GM19025 (cell line): Measurements from ENCODE around the gene RASGRP4.
"Not testable (repeated sequence)": the region's sequence is repeated elsewhere in the genome, so short reads cannot be mapped to it uniquely, and the experiment has no call there.

ENCODE experiments used
- ATAC-seq: cut with Tn5 transposase; IDR thresholded peaks from one replicate; pipeline ENCODE4 v1.9.1; 2021; ENCODE audit warnings: mild to moderate bottlenecking, low read depth, moderate library complexity; ENCODE audit not compliant: unreplicated experiment

Gene RASGRP4, protein sequence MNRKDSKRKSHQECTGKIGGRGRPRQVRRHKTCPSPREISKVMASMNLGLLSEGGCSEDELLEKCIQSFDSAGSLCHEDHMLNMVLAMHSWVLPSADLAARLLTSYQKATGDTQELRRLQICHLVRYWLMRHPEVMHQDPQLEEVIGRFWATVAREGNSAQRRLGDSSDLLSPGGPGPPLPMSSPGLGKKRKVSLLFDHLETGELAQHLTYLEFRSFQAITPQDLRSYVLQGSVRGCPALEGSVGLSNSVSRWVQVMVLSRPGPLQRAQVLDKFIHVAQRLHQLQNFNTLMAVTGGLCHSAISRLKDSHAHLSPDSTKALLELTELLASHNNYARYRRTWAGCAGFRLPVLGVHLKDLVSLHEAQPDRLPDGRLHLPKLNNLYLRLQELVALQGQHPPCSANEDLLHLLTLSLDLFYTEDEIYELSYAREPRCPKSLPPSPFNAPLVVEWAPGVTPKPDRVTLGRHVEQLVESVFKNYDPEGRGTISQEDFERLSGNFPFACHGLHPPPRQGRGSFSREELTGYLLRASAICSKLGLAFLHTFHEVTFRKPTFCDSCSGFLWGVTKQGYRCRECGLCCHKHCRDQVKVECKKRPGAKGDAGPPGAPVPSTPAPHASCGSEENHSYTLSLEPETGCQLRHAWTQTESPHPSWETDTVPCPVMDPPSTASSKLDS

GRCh38 chr19:38425810-38426466 lies at the start of gene RASGRP4:
Gene RASGRP4, minus strand, starts transcription at chr19:38426219. Its CDS starts 128 bp downstream, at chr19:38426091.
- no peak for ATAC-seq

GRCh38 chr19:38475176-38475575 lies 49.2 kb upstream of the RASGRP4 start:
- no peak for ATAC-seq

GRCh38 chr19:38473201-38473600 lies 47.2 kb upstream of the RASGRP4 start:
- ATAC-seq: no peak

DNA sequence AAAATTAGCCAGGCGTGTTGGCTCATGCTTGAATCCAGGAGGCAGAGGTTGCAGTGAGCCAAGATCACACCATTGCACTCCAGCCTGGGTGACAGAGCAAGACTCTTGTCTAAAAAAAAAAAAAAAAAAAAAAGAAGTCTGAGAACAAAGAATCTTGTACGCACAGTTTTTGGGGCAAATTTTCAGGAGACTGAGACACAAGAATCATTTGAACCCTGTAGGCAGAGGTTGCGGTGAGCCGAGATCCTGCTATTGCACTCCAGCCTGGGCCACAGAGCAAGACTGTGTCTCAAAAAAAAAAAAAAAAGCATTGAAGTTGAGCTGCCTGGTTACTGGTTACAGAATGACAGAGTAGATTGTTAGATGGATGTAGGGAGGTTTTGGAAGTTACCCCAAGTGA lies 46.7 kb upstream of the RASGRP4 start:
- not testable (repeated sequence) for ATAC-seq

- no peak for ATAC-seq
Measured at GRCh38 chr19:38470788-38471480, 44.9 kb upstream of the RASGRP4 start.

- no peak for ATAC-seq
Measured at GRCh38 chr19:38469151-38469550, 43.1 kb upstream of the RASGRP4 start.

DNA sequence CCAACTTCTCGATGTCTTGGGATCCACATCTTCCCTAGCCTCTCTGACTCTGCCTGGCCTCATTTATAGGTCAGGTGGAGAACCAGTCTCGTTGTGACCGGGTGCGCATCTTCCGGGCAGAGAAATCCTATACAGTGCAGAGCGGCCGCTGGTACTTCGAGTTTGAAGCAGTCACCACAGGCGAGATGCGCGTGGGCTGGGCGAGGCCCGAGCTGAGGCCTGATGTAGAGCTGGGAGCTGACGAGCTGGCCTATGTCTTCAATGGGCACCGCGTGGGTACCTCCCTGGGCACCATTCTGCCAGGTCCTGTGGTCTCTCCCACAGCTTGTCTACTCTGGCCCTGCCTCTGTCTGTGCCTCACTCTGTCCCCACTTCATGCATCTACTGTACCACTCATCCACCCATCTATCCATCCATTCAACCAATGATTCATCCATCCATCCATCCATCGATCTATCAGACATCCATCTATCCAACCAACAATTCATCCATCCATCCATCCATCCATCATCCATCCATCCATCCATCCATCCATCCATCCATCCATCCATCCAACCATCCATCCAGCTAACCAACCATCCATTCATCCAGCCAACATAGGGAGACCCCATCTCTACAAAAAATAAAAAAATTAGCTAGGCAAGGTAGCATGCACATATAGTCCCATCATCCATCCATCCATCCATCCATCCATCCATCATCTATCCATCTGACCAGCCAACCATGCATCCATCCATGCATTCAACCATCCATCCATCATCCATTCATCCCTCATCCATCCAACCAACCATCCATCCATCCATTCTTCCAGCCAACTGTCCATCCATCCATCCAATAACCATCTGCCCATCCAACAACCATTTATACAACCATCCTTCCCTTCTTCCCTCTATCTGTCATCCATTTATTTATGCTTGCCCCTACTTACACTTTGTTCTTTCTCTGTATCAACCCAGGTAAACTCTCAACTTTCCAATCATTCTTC lies 41.8 kb upstream of the RASGRP4 start:
- no peak for ATAC-seq

DNA sequence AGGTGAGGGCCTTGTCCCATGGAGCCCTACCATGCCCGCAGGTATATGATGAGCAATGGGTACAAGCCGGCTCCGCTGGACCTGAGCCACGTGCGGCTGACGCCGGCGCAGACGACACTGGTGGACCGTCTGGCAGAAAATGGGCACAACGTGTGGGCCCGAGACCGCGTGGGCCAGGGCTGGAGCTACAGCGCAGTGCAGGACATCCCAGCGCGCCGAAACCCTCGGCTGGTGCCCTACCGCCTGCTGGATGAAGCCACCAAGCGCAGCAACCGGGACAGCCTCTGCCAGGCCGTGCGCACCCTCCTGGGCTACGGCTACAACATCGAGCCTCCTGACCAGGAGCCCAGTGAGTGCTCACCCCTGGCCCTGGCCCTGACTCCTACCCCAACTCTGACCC lies 40.0 kb upstream of the RASGRP4 start:
- ATAC-seq: no peak

- ATAC-seq: no peak
Measured at GRCh38 chr19:38464421-38465082, 38.5 kb upstream of the RASGRP4 start.

DNA sequence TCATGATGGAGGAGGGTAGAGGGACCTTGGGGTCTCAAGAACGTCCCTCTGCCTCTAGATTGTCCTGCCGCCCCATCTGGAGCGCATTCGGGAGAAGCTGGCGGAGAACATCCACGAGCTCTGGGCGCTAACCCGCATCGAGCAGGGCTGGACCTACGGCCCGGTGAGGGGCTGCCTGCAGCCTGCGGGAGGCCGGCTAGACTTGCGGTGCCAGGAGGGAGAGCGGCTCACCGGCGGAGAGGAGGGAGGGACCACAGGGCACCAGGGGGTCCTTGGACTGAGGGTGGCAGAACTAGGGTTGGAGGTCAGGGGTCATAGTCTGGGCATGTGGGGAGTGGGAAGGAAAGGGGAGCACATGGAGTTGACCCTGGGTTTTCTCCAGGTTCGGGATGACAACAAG lies 37.3 kb upstream of the RASGRP4 start:
- ATAC-seq: no peak

GRCh38 chr19:38458991-38459390 lies 33.0 kb upstream of the RASGRP4 start:
- no peak for ATAC-seq

- no peak for ATAC-seq
Measured at GRCh38 chr19:38457690-38458405, 31.8 kb upstream of the RASGRP4 start.

DNA sequence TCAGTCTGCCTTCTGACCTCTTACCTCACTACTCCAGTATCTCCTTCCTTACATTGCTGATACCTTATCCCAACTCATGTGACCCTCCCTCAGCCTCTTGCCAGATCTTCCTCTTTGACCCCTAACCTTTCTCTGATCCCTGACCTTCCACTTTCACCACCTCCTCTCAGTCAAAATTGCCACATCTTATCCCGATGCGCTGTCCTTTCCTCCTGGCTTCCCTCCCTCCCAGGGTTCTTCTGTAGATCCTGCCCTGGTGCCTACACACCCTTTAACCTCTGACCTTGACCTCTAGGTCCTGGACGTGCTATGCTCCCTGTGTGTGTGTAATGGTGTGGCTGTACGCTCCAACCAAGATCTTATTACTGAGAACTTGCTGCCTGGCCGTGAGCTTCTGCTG lies 31.2 kb upstream of the RASGRP4 start:
- no peak for ATAC-seq

GRCh38 chr19:38455031-38455430 lies 29.0 kb upstream of the RASGRP4 start:
- ATAC-seq: no peak

DNA sequence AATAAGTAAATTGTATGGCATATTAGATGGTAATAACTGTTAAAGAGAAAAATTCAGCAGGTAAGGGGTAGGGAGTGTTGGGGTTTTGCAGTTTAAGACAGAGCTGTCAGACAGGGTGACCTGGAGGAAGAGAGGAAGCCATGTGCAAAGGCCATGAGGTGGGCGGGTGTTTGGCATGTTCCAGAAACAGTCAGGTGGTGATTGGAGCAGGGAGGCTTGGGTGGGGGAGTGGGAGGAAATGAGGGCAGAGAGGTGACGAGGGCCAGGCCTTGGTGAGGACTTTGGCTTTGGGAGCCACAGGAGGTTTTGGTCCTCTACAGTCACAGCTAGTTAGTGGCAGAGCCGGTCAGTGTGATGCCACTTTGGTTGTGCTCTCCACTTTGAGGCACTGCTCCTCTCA lies 27.6 kb upstream of the RASGRP4 start:
- ATAC-seq: no peak

DNA sequence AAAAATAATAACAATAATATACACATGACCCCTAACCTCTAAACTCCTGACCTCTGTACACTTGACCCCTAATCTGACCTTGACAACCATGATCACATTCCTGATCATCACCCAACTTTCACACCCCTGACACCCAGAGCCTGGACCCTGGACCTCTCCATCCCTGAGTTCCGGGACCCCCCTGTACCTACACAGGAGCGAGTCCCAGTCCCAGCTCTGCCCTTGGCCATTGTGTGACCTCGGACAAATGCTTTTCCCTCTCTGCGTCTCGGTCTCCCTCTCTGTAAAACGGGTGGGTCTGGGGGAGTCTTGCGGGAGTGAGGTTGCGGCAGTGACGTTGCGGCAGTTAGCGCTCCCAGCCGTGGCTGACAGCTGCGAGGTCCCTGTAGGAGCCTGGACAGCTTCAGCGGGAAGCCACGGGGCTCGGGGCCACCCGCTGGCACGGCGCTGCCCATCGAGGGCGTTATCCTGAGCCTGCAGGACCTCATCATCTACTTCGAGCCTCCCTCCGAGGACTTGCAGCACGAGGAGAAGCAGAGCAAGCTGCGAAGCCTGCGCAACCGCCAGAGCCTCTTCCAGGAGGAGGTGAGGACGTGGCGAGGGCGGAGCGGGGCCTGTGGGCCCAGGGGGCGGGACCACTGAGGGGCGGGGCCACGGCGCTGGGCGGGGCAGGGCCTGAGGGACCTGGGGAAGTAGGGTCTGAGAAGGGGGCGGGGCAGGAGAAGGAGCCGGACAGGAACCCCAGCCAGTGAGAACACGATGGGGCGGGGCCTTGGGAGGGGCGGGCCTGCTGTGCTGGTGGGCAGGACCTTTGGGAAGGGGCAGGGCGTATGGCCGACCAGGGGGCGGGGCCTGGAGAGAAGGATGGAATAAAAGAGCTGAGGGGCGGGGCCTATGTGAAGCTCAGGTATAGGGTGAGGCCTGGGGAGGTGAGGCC lies 26.7 kb upstream of the RASGRP4 start:
- ATAC-seq: no peak

DNA sequence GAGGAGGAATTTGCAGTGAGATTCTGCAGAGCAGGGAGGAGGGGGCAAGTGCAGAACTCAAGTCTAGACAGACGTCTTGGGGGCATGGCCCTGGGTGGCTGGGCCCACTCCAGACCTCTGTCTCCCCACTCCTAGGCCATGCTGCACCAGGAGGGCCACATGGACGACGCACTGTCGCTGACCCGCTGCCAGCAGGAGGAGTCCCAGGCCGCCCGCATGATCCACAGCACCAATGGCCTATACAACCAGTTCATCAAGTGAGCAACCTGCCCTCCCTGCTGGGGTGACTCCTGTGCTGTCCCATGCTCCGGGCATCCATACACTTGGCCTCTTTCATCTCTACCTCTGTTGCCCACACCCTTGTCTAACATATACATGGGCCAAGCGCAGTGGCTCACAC lies 25.6 kb upstream of the RASGRP4 start:
- ATAC-seq: no peak

DNA sequence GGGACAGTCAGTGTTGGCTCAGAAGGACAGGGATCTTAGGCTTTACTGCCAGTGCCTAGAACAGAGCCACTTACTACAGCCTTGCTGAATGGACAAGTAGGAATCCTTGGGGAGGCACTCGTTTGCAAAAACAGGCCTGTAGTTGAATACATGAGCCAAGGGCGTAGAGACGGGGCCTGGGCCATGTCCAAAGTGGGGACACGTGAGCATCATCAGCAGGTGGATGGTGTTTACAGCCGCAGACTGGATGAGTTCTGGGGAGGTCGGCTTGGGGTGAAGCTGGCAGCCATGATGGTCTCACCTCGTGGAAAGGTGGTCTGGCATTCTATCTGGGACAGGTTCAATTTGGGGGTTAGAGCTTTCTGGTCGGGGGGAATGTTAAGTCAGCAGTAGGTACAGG lies 25.0 kb upstream of the RASGRP4 start:
- no peak for ATAC-seq
